K562 (cell line): ENCODE results near the gene EFNA2. TPM values are rescaled to one million over a fixed set of nuclear protein-coding genes. Genes with fewer than 3 reads are reported as not detected.

ENCODE experiments used
- ETV5 ChIP-seq: sonication (generic); formaldehyde crosslinking; IDR thresholded peaks from 2 replicates; pipeline ENCODE4 v1.4.0; 2020; ENCODE audit warnings: low read depth, mild to moderate bottlenecking, missing genetic modification reagents
- IRF2 ChIP-seq: sonication (generic); formaldehyde crosslinking; IDR thresholded peaks from 2 replicates; pipeline ENCODE4 v1.8.1; 2022; ENCODE audit warnings: mild to moderate bottlenecking, missing genetic modification reagents
- NCOA4 ChIP-seq: fragments of 450-650 bp; IDR thresholded peaks from 2 replicates; pipeline ENCODE4 v1.6.1; 2018; ENCODE audit warnings: mild to moderate bottlenecking; ENCODE audit not compliant: partially characterized antibody
- SMC3 ChIP-seq: conservative IDR thresholded peaks from 2 replicates; pipeline ENCODE4 v1.6.1; 2011; ENCODE audit warnings: low read depth, low read length, improper control_type of control experiment; ENCODE audit not compliant: insufficient read depth
- SREBF1 ChIP-seq: fragments of 150-350 bp; IDR thresholded peaks from 2 replicates; pipeline ENCODE4 v1.6.1; 2014; ENCODE audit warnings: antibody characterized with exemption, low read depth, low read length, borderline replicate concordance
- ZNF134 ChIP-seq: fragments of 250-450 bp; sonication (Bioruptor Pico); conservative IDR thresholded peaks from 2 replicates; pipeline ENCODE4 v1.4.0; 2020
- ZNF347 ChIP-seq: fragments of 450-650 bp; formaldehyde crosslinking; IDR thresholded peaks from 2 replicates; pipeline ENCODE4 v1.4.0; 2020; ENCODE audit warnings: low read depth, mild to moderate bottlenecking, moderate library complexity
- polyA plus RNA-seq, 8 experiments: library from polyadenylated mRNA; depleted of rRNA in 4 of 8; stranded (reverse) in 5 of 8; unstranded in 3 of 8; fragments of >200 nt; fragmentation: Nextera tagmentation in 2 of 8; fragmentation: Illumina TruSeq in 1 of 8; extraction: Ambion mirVana in 2 of 8; extraction: Trizol in 1 of 8; gene quantifications; 2 replicates each; pipeline versions ENCODE4 v1.2.1 to v1.2.3, GENCODE V29; 2011 to 2014; ENCODE audit warnings: inconsistent platforms in 1 of 8, missing spikeins in 1 of 8
- total RNA-seq, 7 experiments: library from RNA; depleted of rRNA in 6 of 7; stranded (reverse); fragments of >200 nt in 6 of 7; fragmentation: Illumina TruSeq in 2 of 7; extraction: Trizol in 2 of 7; gene quantifications; 2 replicates each; pipeline versions ENCODE4 v1.2.1 to v1.2.3, GENCODE V29; 2011 to 2021; ENCODE audit warnings: low replicate concordance in 1 of 7
- TF ChIP-seq, protein P1 (sequence below), 3 experiments: fragments of 200-800 bp in 1 of 3; fragments of 250-450 bp in 1 of 3; fragments of 450-650 bp in 1 of 3; sonication (Bioruptor Pico) in 1 of 3; sonication (Bioruptor generic) in 1 of 3; formaldehyde crosslinking in 1 of 3; IDR thresholded peaks; 2 replicates each; pipeline versions ENCODE4 v1.6.1 to v1.8.0; 2016 to 2022; ENCODE audit warnings: mild to moderate bottlenecking in 2 of 3, missing genetic modification characterization in 2 of 3, missing compliant biosample characterization in 1 of 3, moderate library complexity in 1 of 3
- TF ChIP-seq, protein P2 (sequence below): fragments of 450-650 bp; formaldehyde crosslinking; IDR thresholded peaks from 2 replicates; pipeline ENCODE4 v1.4.0; 2022; ENCODE audit warnings: missing genetic modification characterization
- TF ChIP-seq, protein P3 (sequence below): fragments of 150-350 bp; conservative IDR thresholded peaks from 2 replicates; pipeline ENCODE4 v1.6.1; 2014; ENCODE audit warnings: low read length
- TF ChIP-seq, protein P4 (sequence below): fragments of 250-450 bp; sonication (Bioruptor Pico); IDR thresholded peaks from 2 replicates; pipeline ENCODE4 v1.4.0; 2020; ENCODE audit warnings: mild to moderate bottlenecking
- TF ChIP-seq, protein P5 (sequence below): sonication (generic); formaldehyde crosslinking; IDR thresholded peaks from 2 replicates; pipeline ENCODE4 v1.8.0; 2022; ENCODE audit warnings: missing genetic modification reagents, mild to moderate bottlenecking, borderline replicate concordance
- TF ChIP-seq, protein P6 (sequence below): fragments of 450-650 bp; formaldehyde crosslinking; conservative IDR thresholded peaks from 2 replicates; pipeline ENCODE4 v1.4.0; 2022; ENCODE audit warnings: mild to moderate bottlenecking, missing genetic modification characterization

Gene EFNA2
- total and polyA plus RNA-seq, 9 of the 15 experiments (the other 6 are each of a cell fraction or from before 2014, with no cell fraction given): 0.11 to 0.44 (median 0.15) TPM; not detected in 6

DNA sequence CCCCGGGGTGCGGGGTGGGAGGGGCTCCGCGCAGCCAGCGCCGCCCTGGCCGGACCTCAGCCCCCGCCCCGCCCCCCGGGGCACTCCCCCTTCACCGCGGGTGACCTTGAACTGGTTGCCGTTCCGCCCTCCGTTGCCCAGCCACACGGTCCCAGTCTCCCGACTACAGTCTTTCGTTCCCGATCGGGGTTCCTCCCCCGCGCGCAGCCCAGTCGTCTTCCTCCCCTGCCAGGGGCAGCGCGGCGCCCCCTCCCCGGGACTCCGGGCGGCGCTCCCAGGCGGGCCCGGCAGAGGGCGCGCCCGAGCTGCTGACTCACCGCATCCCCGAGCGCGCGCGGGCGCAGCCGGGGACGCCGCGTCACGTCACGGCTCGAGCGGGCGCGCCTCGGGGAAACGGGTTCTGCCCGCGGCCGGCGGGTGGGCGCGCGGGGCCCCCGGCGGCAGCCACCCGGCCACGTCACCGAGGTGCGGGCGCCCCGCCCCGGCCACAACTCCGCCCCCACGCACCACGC is 36.8 kb upstream of the EFNA2 start (continued):
- TF ChIP-seq, protein P1, sequence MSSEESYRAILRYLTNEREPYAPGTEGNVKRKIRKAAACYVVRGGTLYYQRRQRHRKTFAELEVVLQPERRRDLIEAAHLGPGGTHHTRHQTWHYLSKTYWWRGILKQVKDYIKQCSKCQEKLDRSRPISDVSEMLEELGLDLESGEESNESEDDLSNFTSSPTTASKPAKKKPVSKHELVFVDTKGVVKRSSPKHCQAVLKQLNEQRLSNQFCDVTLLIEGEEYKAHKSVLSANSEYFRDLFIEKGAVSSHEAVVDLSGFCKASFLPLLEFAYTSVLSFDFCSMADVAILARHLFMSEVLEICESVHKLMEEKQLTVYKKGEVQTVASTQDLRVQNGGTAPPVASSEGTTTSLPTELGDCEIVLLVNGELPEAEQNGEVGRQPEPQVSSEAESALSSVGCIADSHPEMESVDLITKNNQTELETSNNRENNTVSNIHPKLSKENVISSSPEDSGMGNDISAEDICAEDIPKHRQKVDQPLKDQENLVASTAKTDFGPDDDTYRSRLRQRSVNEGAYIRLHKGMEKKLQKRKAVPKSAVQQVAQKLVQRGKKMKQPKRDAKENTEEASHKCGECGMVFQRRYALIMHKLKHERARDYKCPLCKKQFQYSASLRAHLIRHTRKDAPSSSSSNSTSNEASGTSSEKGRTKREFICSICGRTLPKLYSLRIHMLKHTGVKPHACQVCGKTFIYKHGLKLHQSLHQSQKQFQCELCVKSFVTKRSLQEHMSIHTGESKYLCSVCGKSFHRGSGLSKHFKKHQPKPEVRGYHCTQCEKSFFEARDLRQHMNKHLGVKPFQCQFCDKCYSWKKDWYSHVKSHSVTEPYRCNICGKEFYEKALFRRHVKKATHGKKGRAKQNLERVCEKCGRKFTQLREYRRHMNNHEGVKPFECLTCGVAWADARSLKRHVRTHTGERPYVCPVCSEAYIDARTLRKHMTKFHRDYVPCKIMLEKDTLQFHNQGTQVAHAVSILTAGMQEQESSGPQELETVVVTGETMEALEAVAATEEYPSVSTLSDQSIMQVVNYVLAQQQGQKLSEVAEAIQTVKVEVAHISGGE (CRISPR knock-in tag; IDR thresholded peaks at IDR 0.05): no peak
- no peak for TF ChIP-seq ZNF347 (CRISPR knock-in tag)
- TF ChIP-seq, protein P2, sequence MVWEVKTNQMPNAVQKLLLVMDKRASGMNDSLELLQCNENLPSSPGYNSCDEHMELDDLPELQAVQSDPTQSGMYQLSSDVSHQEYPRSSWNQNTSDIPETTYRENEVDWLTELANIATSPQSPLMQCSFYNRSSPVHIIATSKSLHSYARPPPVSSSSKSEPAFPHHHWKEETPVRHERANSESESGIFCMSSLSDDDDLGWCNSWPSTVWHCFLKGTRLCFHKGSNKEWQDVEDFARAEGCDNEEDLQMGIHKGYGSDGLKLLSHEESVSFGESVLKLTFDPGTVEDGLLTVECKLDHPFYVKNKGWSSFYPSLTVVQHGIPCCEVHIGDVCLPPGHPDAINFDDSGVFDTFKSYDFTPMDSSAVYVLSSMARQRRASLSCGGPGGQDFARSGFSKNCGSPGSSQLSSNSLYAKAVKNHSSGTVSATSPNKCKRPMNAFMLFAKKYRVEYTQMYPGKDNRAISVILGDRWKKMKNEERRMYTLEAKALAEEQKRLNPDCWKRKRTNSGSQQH (CRISPR knock-in tag): no peak
- TF ChIP-seq ZNF134 (CRISPR knock-in tag): no peak
- TF ChIP-seq, protein P3, sequence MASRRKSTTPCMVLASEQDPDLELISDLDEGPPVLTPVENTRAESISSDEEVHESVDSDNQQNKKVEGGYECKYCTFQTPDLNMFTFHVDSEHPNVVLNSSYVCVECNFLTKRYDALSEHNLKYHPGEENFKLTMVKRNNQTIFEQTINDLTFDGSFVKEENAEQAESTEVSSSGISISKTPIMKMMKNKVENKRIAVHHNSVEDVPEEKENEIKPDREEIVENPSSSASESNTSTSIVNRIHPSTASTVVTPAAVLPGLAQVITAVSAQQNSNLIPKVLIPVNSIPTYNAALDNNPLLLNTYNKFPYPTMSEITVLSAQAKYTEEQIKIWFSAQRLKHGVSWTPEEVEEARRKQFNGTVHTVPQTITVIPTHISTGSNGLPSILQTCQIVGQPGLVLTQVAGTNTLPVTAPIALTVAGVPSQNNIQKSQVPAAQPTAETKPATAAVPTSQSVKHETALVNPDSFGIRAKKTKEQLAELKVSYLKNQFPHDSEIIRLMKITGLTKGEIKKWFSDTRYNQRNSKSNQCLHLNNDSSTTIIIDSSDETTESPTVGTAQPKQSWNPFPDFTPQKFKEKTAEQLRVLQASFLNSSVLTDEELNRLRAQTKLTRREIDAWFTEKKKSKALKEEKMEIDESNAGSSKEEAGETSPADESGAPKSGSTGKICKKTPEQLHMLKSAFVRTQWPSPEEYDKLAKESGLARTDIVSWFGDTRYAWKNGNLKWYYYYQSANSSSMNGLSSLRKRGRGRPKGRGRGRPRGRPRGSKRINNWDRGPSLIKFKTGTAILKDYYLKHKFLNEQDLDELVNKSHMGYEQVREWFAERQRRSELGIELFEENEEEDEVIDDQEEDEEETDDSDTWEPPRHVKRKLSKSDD: no peak
- TF ChIP-seq ETV5: no peak
- TF ChIP-seq, protein P4, sequence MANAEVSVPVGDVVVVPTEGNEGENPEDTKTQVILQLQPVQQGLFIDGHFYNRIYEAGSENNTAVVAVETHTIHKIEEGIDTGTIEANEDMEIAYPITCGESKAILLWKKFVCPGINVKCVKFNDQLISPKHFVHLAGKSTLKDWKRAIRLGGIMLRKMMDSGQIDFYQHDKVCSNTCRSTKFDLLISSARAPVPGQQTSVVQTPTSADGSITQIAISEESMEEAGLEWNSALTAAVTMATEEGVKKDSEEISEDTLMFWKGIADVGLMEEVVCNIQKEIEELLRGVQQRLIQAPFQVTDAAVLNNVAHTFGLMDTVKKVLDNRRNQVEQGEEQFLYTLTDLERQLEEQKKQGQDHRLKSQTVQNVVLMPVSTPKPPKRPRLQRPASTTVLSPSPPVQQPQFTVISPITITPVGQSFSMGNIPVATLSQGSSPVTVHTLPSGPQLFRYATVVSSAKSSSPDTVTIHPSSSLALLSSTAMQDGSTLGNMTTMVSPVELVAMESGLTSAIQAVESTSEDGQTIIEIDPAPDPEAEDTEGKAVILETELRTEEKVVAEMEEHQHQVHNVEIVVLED (CRISPR knock-in tag): peak; percentile 62
- no peak for TF ChIP-seq NCOA4
- TF ChIP-seq, protein P5, sequence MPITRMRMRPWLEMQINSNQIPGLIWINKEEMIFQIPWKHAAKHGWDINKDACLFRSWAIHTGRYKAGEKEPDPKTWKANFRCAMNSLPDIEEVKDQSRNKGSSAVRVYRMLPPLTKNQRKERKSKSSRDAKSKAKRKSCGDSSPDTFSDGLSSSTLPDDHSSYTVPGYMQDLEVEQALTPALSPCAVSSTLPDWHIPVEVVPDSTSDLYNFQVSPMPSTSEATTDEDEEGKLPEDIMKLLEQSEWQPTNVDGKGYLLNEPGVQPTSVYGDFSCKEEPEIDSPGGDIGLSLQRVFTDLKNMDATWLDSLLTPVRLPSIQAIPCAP (CRISPR knock-in tag): no peak
- TF ChIP-seq, protein P6, sequence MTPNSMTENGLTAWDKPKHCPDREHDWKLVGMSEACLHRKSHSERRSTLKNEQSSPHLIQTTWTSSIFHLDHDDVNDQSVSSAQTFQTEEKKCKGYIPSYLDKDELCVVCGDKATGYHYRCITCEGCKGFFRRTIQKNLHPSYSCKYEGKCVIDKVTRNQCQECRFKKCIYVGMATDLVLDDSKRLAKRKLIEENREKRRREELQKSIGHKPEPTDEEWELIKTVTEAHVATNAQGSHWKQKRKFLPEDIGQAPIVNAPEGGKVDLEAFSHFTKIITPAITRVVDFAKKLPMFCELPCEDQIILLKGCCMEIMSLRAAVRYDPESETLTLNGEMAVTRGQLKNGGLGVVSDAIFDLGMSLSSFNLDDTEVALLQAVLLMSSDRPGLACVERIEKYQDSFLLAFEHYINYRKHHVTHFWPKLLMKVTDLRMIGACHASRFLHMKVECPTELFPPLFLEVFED (CRISPR knock-in tag): no peak; the same call in 1 of the 2 replicates
- TF ChIP-seq IRF2 (CRISPR knock-in tag): no peak
- TF ChIP-seq SMC3: peak; percentile 37
- TF ChIP-seq SREBF1: no peak
